ENCODE data around the gene PRKAG3.
A peak's percentile ranks its signal among the peaks of the same experiment; 100 is the strongest.

Gene PRKAG3

DNA sequence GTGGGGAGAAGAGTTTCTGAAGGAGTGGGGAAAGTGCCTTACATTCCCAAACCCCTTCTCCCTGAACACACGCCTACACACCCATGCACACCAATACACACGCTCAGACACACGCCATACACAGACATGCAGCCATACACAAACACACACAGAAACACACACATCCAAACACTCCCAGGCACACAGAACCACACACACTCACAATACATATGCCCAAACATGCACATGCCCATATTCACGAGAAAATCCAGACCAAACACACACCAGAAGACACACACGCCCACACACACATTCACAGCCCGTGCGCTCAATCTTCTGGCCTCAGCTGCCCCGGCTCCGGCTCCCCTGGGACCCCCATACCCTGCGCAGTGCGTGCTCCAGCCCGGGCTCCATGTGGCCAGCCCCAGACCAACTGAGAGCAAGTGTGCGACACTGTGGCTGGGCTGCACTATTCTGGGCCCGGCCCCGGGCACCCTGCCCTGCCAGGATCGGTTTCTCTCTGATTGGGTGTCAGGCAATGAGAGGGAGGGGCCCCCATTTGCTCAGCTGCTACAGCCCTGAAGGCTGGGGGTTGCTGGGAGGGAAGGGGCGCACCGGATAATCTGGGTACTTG lies at the start of gene PRKAG3:
Gene PRKAG3, minus strand, starts transcription at position 426 of the 613 bp plus-strand sequence.
- no peak for DNase-seq

DNA sequence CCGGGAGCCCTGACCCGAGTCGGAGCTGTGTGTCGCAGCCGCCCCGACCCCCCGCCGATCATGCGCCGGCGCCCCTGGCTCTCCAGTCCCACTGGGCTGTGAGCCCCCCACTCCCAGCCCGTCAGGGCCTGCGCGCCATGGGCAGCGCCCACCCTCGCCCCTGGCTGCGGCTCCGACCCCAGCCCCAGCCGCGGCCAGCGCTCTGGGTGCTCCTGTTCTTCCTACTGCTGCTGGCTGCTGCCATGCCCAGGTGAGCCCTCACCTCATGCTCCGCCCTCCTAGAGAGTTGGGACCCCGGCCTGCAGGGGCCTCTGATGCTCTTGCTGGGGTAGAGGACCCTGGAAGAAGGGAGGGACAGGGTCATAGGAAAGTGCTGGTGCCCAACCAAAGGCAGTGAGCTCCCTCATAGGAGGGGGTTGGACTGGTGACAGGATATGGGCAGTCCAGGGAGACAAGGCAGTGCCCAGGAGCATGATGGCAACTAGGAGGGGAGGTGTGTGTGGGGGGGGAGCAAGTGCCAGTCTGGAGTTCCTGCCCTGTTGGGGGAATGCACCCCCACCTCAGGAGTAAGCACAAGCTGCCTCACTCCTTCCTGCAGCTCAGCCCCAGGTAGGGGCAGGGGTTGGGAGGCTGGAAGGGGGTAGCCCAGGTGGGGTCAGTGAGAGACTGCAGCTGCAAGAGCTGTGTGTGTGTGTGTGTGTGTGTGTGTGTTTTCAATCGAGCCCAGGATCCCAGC lies 49.4 kb upstream of the PRKAG3 start:
- no peak for DNase-seq

DNA sequence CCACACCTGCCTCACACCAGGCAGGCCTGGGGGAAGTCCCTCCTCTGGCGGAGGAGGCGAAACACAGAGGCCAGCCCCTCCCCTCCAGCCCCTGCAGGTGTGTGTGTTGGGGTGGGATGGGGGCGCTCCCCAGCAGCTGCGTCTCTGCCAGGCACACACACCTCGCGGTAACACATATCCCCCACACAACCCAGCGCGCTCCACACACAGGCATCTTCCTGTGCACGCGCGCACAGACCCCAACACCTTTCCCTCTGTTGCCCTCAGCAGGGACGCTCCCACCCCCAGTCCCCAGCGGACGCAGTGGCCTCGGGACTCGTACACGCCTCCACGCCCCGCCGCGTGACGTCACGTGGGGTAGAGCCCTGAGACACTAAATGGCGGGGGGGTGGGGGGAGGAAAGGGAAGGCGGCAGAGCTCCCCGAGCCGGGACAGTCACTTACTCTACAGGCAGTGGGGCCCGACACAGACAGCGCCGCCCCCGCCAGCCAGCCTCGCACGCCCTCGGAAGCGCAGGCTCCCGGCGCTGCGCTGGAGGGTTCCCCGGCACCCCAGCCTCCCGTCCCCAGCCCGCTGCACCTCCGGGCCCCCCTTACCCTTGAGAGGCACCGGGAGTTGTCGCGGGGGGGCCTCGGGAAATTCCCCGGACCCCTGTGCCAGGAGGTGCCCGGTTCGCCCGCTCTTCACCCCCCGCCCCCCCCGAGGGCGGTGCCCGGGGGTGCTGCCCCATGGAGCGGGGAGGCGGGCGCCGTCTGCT lies 48.7 kb upstream of the PRKAG3 start, which contains the start of gene WNT10A:
Gene WNT10A, plus strand, starts transcription at position 751 of the 757 bp plus-strand sequence. CDS start 144 bp downstream, outside the sequence.
- DNase-seq: peak; percentile 44 to 53

DNA sequence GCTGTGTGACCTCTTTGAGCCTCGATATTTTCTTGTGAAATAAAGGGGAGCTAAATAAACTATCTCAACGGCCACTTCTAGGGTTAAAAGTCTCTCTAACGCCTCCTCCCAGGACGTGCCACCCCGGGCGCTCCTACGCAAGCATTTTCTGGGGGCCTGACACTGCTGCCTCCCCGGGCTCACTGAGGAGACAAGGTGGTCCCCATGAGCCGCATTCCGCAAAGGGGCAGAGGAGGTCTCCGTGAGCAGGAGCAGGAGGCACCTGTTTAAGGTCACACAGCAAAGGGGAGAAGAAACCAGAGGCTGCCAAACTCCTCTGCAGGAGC lies 48.1 kb upstream of the PRKAG3 start:
- DNase-seq: no peak

DNA sequence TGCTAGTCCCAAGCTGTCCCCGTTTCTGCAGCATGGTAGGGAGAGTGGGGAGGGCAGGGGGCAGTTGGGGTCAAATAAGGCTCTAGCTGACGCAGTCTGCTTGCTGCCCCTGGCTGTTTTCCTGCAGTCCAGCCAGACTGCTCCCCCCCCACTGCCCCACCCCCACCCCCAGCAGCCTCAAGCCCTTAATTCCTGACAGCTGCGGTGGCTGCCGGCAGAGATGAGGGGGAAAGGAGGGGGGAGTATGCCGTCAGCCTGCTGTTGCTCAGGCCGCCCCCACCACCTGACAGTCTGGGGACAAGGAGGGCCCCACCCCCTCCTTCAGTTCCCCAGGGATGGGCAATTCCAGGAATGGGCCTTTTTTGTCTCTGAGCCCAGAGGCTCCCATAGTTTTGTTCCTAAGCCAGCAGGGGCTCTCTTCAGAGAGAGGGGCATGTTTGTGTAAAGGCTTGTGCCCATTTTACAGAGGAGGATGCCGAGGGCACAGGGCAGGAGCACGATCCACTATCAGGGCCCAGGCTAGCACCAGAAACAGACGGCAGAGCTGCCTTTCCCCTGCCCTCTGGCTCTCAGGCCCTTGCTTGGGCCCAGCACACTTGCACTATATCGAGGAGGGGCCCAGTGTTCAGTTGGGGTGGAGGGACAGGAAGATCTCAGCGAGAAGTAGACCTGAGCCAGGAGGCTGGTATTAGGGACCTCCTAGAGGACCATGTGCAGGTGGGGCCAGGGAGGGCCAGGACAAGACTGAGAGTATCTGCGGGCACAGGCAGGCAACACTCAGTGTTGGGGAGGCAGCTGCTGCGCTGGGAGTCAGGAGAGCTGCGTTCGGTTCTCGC lies 47.5 kb upstream of the PRKAG3 start:
- DNase-seq: no peak

DNA sequence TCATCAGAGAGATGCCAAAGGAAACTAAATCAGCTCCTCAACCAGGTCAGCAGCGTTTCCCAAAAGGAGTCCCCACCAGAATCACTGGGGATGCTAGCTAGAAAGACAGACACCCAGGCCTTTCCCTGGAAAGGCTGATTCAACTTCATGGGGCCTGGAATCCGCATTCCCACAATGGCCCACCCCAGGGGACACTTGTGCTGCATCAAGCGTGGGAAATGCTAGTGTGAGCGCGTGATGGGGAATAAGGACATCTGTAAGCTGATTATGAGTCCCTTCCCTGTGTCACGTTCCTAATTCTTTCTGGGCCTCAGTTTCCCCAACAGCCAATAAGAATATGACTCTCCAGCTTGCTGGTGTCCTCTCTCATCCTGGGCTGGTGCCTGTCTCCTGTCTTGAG lies 46.9 kb upstream of the PRKAG3 start:
- DNase-seq: no peak

DNA sequence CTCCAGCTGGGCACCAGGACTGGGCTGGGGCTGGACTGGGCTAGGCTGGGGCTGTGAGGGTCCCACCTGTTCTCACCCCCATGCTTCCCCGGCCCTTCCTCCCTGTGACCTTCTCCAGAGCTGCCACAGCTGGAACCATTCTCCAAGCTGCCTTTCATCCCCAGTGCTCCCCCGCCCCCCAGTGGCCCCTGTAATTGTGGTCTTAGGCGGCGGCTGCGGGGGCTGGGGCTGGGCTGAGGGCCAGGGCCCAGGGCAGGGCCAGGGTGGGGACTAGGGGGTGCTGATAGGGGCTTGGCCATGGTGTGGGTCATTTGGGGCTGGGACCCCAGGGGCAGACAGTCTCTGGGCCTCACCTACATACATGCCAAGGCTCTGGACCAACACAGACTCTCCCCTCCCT lies 46.3 kb upstream of the PRKAG3 start:
- DNase-seq: no peak

DNA sequence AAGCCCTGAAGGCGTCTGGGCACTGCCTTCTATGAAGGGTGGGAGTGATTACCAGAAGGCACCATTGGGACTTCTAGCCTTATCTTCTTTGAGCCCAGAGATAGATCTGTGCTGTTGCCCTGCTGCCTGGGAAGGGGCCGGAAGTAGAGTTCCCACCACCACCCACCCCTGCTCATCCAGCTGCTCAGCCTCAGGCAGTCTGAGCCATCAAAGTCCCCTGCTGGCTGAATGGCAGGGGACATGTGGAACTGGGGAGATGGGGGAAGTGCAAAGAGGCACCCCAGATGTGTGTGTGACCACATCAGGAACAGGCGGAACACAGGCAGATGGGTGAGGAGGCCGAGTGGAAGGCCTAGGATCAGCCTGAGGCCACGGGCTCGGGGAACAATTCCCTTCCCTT lies 45.7 kb upstream of the PRKAG3 start:
- no peak for DNase-seq

DNA sequence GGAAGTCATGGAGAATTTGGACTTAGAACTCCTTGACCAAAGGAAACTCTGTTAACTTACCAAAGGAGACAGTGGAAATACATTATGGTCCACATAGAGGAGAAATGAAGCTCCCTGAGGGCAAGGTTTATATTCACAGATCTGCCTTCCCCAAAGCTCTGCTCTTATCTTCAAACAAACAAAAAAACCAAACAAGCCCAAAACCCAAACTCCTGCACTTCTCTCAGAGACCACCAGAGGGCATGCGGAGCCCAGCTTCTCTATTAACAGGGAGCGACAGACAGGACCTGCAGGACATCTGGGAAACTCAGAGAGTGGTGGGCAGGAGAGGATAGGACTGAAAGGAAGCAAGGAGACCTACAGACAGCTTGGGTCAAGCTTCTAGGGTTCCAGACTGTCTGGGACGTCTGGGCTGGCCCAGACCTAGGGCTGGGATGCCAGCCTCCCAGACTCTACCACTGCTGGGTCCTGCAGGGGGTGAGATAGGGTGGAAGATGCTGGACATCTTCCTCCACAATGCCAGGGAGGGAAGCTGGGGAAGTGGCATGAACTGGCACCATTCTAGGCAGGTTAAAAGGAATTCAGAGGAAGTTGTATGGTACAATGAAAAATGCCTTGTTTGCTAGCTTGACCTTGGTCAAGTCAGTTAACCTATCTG lies 45.1 kb upstream of the PRKAG3 start:
- peak; percentile 70 to 76 for DNase-seq

DNA sequence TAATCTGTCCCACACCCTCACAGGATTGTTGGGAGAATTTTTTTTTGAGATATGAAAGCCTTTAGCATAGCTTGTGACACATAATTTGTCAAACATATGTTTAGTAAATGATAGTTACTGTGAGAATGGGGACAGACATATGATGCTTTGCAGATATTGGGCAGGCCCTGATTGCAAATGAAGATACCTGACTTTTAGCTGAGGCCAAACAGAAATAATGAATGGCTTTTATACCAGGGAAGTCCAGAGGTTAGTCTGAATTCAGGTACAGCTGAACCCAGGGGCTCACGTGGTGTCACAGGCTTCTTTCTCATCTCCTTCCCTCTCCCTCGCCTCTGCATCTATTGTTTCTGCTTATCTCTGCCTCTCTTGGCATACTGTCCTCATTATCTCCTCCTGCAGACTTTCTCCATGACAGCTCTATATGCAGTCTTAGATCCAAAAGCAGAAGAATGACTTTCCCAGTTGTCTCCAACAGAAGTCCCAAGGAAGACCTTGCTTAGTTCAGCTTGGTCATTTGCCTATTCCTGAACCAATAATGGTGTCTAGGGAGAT lies 44.2 kb upstream of the PRKAG3 start:
- no peak for DNase-seq

DNA sequence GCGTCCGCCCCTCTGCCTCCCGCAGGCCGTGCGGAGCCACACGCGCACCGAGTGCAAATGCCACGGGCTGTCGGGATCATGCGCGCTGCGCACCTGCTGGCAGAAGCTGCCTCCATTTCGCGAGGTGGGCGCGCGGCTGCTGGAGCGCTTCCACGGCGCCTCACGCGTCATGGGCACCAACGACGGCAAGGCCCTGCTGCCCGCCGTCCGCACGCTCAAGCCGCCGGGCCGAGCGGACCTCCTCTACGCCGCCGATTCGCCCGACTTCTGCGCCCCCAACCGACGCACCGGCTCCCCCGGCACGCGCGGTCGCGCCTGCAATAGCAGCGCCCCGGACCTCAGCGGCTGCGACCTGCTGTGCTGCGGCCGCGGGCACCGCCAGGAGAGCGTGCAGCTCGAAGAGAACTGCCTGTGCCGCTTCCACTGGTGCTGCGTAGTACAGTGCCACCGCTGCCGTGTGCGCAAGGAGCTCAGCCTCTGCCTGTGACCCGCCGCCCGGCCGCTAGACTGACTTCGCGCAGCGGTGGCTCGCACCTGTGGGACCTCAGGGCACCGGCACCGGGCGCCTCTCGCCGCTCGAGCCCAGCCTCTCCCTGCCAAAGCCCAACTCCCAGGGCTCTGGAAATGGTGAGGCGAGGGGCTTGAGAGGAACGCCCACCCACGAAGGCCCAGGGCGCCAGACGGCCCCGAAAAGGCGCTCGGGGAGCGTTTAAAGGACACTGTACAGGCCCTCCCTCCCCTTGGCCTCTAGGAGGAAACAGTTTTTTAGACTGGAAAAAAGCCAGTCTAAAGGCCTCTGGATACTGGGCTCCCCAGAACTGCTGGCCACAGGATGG lies 42.0 kb upstream of the PRKAG3 start:
- DNase-seq: no peak

DNA sequence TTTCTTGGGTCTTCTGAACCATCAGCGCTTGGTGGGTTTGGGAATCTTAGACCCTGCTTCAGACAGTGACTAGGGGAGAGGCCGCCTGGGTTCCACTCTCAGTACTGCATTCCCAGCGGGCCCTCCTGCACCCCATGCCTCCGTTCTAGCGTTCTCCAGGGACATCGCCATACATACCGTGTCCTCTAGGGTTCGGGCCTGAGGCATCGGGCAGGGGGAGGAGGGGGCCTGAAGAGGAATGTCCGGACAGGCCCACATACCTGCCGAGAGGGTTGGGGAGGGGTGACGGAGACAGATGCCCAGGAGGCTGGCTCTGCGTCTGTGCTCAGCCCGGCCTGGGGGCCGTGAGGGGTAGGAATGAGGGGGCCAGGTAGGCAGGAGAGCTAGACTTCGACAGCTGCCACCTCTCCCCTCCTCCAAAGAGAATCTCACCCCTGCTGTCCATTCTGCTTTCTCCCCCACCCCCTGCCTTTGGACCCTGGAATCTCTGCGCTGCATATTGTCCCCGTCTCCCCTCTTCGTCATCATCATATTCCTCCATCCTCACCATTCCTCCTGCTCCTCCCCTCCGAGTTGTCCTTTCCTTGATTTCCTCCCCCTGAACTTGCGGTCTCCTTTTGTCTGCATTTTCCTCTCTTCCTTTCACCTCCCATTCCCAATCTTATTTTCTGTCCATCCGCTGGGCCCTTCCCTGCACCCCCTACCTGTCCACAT lies 41.2 kb upstream of the PRKAG3 start:
- no peak for DNase-seq

DNA sequence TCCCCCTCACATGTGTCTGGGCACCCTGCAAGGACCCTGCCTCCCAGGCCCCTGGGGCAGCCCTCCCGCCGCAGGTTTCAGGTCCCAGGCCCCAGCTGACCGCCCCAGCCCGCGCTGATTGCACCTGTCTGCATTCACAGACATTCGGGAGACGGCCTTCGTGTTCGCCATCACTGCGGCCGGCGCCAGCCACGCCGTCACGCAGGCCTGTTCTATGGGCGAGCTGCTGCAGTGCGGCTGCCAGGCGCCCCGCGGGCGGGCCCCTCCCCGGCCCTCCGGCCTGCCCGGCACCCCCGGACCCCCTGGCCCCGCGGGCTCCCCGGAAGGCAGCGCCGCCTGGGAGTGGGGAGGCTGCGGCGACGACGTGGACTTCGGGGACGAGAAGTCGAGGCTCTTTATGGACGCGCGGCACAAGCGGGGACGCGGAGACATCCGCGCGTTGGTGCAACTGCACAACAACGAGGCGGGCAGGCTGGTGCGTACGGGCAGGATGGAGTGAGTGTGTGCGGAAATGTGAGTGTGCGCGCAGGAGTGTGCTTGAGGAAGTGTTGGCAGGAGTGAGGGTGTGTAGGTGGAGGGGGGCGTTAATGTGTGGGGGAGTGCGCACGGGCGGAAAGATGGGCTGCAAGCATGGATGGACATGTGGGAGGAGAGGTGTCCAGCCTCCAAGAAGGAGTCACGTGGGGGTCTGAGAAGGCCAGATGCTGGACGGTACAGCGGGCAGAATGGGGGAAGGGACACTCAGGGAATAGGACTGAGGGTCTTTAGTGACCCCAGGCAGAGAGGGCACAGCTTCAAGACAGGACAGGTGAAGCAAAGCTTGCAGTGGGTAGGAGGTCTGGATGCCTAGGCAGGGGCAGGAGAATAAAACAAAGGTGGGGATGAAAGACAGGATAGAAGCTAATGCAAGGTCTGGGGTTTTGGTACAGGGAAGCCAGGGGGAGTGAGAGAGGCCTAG lies 40.0 kb upstream of the PRKAG3 start:
- DNase-seq: no peak

DNA sequence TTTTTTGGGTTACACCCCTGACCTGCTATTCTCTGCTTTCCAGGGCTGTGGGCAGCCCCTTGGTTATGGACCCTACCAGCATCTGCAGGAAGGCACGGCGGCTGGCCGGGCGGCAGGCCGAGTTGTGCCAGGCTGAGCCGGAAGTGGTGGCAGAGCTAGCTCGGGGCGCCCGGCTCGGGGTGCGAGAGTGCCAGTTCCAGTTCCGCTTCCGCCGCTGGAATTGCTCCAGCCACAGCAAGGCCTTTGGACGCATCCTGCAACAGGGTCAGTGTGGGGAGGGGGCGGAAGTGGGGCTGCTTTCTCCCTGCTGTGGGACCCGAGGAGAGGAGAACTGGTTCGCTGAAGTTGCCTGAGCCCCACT lies 39.4 kb upstream of the PRKAG3 start:
- no peak for DNase-seq

DNA sequence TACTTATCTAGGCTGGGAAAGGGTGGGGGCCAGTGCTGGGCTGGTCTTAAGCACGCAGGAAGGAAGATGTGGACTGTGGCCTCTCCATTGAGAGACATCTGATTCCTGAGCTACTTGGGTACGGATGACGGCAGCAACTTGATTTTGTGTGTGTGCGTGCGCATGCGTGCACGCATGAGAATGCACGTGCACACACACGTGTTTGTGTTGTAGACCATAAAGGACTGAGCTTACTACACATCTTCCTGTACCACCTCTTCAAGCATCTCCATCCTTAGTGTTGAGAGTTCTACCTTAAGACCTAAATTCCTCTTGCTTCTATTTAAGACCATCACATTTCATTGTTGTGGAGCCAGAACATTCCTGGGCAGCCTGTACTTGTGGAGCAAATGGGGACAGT lies 37.5 kb upstream of the PRKAG3 start:
- no peak for DNase-seq

DNA sequence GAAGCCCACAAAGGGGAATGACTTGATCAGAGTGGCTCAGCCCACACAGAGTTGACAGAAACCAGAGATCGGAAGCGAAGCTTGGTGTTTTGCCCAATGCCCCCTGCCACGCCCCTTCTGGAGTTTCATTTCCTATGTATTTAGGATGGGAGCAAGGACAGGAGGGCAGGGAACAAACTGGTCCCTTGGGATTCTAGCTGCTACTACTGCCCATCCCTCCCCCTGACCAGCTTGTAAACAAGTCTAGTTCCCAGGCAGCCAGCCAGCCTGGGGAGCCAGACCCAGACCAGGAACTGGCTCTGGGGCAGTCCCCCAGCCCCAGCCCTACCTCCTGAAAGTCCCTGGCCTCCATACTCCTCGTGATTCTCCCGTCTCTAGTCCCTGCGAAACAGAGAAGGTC lies 36.3 kb upstream of the PRKAG3 start:
- no peak for DNase-seq

DNA sequence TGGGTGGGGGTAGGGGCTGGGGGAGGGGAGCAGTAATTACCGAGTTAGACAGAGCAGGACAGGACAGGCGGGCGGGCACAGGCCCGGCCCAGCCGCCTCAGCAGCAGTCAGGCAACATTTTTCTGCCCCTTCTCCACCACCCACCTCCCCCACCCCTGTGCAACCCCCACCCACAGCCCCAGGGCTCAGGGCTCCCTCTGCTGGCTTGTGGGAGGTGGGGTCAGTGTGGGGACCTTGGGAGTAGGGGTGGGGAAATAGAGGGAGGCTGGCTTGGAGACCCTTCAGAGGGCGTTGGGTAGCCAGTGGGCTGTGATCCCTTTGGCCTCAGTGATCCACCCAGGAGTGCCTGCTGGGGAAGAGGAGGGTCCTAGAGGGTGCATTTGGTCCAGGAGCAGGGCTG lies 34.4 kb upstream of the PRKAG3 start:
- DNase-seq: no peak

DNA sequence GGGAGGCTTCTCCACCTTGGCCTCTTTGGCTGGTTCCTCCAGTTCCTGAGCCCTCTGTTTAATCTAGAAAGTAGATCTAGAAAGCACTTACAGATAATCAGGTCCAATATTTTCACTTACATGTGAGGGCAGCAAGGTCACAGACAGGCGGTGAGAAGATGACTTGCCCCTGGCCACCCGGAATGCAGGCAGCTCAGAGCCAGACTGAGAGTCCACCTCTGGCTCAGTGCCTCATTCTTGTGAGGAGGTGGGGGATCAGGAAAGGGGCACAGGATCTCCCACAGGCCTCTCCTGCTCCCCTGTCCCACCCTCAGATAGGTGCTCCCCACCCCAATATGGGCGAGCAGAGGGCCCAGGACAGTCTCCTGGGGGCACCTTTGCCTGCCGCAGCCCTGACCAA lies 33.8 kb upstream of the PRKAG3 start:
- no peak for DNase-seq

DNA sequence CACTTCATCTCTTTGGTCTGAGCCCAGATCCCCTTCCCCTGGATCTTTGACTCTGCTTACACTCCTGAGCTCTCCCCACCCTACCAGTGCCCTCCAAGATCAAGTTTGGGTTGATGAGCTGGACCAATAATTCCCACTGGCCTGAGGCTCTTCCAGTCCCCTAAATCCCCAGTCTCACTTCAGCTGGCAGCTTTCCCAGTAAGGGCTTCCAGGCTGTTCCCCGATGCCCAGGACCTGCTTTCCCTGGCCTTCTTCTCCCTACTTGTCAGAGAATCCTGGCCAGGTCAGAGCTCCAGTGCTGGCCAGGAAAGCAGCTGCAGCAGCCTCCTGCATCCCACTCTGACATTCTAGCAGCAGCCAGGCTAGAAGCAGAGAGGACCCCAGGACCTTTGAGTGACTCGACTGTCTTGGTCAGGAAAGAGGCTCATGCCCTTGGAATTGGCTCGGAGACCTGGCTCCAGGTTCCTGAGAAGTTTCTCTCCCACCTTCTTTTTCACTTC lies 31.5 kb upstream of the PRKAG3 start:
- no peak for DNase-seq
